IPS-15b (cell line): ENCODE results near the gene EPHX1.
"Not testable (repeated sequence)": the region's sequence is repeated elsewhere in the genome, so short reads cannot be mapped to it uniquely, and the experiment has no call there.

ENCODE experiments used
- H3K27me3 ChIP-seq: one replicate; pipeline ENCODE4 v1.6.1; 2013; ENCODE audit warnings: low read length; ENCODE audit not compliant: control insufficient read depth, insufficient read depth
- H3K36me3 ChIP-seq: one replicate; pipeline ENCODE4 v1.6.1; 2013; ENCODE audit warnings: low read length; ENCODE audit not compliant: control insufficient read depth, insufficient read depth
- H3K4me1 ChIP-seq: one replicate; pipeline ENCODE4 v1.6.1; 2013; ENCODE audit warnings: mild to moderate bottlenecking, low read length; ENCODE audit not compliant: control insufficient read depth, insufficient read depth
- H3K4me3 ChIP-seq: one replicate; pipeline ENCODE4 v1.5.1; 2013; ENCODE audit warnings: low read depth, low read length
- H3K9ac ChIP-seq: one replicate; pipeline ENCODE4 v1.6.1; 2013; ENCODE audit warnings: low read depth, mild to moderate bottlenecking, low read length
- H3K9me3 ChIP-seq: one replicate; pipeline ENCODE4 v1.6.1; 2013; ENCODE audit warnings: mild to moderate bottlenecking, low read length; ENCODE audit not compliant: control insufficient read depth, insufficient read depth

EPHX1 gene

DNA sequence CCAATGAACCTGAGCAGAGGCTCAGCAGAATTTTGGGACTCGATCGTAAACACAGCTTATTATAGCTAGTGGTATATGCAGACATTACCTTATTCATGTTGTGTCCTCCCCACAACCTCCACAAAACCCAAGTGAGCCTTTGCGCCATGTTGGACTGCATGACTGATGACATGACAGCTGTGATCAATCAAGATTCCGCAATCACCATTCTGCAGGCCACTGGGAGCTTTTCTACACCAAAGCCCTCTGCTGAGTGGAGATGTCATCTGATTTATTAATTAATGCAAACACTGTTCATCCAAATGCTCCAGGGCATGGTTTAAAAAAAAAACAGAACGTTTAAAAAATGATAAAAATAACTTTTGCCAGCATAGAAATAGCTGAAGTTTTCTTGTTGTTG is 40.2 kb upstream of the EPHX1 start:
- Histone ChIP-seq H3K27me3 (no peaks in the 10 kb centered on the region), H3K36me3 (no peaks in the 10 kb centered on the region), H3K4me1 (peaks cover 18% of the 10 kb centered on the region), H3K9ac (no peak overlapping the region), H3K4me3 (no peak overlapping the region), H3K9me3 (no peaks in the 10 kb centered on the region)

DNA sequence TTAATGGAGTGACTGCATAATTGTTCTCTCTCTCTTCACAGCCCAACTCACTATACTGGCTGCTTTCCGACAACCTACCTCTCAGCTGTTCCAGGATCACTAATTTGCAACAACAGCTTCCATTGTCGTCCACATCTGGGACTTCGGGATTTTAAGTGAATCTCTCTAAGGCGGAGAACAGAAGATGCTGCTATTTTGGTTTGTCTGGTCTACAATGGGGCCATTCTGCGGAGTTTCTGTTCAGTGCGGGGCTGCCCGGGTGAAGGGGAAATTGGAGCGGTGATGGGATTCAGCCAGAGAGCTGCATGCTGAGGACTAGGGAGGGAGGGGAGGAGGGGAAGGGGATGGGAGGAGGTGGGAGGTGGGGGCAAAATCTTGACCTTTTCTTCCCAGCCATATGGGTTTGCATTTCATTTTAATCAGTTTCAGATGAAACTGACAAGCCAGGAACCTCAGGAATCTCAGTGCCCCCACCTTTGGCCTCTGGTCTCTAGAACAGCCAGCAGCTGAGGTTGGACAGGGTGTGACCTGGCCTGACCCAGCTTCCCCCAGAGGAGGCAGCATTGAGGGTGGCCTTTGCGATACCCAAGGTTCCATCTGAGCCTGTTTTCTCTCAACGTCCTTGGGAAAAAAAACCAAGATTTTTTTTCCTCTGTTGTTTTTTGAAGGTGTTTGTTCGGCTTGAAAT is 39.2 kb upstream of the EPHX1 start:
- no peaks in the 10 kb centered on the region for H3K36me3 ChIP-seq
- peak overlapping the region; percentile 30 for H3K4me3 ChIP-seq
- H3K4me1 ChIP-seq: peaks cover 18% of the 10 kb centered on the region
- H3K27me3 ChIP-seq: no peaks in the 10 kb centered on the region
- no peaks in the 10 kb centered on the region for H3K9me3 ChIP-seq
- H3K9ac ChIP-seq: no peak overlapping the region

DNA sequence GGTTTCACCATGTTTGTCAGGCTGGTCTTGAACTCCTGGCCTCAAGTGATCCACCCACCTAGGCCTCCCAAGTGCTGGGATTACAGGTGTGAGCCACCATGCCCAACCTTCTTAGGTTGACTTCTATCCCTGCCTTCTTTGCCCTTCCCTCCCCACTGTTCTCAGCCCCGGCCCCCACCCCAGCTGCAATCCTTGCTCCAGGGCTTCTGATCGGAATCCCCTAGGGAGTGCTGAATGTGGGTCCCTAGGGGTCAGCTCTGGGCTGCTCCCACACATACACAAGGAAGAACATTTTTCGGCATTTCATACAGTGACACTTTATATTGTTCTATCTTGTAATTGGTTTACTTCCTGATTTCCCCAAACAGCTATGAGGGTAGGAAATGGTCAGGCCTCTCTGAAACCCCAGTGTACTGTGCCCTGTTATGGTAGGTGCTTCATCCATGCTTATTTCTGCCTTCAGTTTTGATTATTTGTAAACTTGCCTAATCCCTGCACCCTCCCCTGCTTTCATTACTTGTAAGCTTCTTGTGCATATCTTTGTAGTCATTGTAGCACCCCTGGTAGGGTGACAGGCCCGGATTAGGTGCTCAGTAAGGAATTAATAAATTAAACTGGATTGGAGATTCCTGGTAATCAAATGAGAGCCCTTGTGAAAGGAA is 38.1 kb upstream of the EPHX1 start:
- Histone ChIP-seq H3K36me3 (no peaks in the 10 kb centered on the region), H3K4me3 (no peak overlapping the region), H3K27me3 (no peaks in the 10 kb centered on the region), H3K9me3 (no peaks in the 10 kb centered on the region), H3K4me1 (peaks cover 18% of the 10 kb centered on the region), H3K9ac (no peak overlapping the region)

DNA sequence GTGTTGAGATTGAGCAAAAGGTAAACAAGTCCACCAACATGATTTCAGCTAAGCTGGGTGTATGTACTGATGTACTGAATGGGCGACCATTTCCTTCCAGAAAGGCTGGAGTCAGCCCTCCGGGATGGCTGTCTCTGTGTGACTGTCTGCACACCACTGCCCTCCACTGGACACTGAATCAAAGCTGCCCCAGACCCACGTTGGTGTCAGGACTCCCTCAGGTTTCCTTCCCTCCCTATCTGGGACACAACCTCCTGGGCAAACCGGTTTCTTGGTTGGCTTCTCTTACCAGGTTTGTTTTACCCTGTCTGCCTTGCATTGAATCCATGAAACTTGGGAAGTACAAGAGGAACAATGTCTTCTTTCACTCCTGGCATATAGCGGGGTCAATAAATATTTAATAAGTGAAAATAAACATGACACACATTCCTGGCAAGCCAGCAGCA is 37.6 kb upstream of the EPHX1 start:
- Histone ChIP-seq H3K9ac (no peak overlapping the region), H3K4me1 (peaks cover 18% of the 10 kb centered on the region), H3K4me3 (no peak overlapping the region), H3K36me3 (no peaks in the 10 kb centered on the region), H3K9me3 (no peaks in the 10 kb centered on the region), H3K27me3 (no peaks in the 10 kb centered on the region)

DNA sequence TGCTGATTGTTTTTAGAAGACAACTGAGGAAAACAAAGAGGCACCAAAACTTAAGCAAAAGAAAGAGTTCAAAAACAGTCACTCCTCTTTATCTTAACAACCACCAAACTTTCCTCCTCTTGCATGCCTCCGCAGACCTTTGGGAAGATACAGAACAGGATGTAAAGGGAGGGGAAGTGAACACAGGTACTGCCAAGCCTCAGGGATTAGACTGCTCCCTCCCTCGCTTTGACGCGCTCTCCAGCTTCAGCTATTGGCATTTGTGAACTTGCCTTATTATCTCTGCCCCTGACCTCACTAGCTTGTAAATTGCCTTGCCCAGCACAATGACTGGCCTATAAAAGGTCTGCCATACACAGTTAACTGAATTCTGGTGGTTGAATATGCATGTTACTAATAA is 37.1 kb upstream of the EPHX1 start:
- Histone ChIP-seq H3K36me3 (no peaks in the 10 kb centered on the region), H3K9me3 (no peaks in the 10 kb centered on the region), H3K27me3 (no peaks in the 10 kb centered on the region), H3K9ac (no peak overlapping the region), H3K4me1 (peaks cover 18% of the 10 kb centered on the region), H3K4me3 (no peak overlapping the region)

DNA sequence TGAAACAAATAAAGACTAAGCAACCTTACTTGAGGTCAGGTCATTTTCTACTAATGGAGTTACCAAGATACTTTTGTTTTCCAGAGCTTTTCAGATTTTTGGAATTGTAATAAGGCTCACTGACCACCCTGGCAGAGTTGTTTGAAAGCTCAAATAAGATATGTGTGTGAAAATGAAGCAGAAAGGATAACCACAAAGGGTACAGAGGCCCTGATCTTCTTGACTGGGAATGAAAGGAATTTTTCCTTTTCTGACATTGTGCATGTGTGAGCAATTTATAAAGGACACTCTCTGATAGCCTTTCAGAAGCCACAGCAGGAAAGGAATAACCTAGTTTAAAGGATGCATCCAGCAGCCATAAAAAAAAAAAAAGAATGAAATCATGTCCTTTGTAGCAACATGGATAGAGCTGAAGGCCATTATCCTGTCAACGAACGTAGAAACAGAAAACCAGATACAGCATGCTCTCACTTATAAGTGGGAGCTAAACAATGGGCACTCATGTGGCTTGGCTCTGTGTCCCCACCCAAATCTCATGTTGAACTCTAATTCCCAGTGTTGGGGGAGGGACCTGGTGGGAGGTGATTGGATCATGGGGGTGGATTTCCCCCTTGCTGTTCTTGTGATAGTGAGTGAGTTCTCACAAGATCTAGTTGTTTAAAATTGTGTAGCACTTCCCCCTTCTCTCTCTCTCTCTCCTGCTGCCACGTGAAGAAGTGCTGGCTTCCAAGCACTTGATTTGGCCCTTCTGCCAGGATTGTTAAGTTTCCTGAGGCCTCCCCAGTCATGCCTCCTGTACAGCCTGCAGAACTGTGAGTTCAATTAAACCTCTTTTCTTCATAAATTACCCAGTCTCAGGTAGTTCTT is 35.4 kb upstream of the EPHX1 start:
- Histone ChIP-seq H3K9ac (no peak overlapping the region), H3K4me1 (peaks cover 17% of the 10 kb centered on the region), H3K27me3 (no peaks in the 10 kb centered on the region), H3K9me3 (no peaks in the 10 kb centered on the region), H3K4me3 (no peak overlapping the region), H3K36me3 (no peaks in the 10 kb centered on the region)

DNA sequence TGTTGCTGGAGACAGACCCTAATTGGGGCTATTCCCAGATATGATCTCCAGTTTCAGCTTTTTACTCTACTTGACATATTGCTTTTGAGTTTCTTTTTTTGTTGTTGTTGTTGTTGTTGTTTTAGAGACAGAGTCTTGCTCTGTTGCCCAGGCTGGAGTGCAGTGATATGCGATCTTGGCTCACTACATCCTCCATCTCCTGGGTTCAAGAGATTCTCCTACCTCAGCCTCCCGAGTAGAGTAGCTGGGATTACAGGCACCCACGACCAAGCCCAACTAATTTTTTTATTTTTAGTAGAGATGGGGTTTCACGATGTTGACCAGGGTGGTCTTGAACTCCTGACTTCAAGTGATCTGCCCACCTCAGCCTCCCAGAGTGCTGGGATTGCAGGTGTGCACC is 33.6 kb upstream of the EPHX1 start:
- Histone ChIP-seq H3K9ac (no peak overlapping the region), H3K9me3 (no peaks in the 10 kb centered on the region), H3K4me1 (peaks cover 18% of the 10 kb centered on the region), H3K27me3 (no peaks in the 10 kb centered on the region), H3K4me3 (no peak overlapping the region), H3K36me3 (no peaks in the 10 kb centered on the region)

DNA sequence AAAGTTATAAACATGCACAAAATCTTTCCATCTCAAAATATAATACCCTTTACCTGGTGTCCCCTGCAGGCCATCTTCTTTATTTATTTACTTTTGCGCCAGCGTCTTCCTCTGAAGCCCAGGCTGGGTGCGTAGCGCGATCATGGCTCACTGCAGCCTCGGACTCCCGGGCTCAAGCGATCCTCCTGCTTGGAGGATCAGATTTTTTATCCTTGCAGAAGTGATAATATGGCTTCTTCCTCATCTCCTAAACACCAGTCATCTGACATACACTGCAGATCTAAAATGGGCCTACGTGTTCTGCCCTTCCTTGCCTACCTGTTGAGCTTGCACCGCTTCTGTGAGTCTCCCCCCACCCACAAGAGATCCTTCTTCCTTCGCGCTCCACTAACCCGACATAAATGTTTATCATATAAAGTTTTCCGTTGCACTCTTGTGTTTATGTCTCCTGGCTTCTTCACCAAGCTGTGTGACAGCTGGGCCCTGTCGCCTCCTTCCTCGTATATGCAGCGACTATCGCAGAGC is 32.8 kb upstream of the EPHX1 start:
- H3K9me3 ChIP-seq: no peaks in the 10 kb centered on the region
- H3K27me3 ChIP-seq: no peaks in the 10 kb centered on the region
- H3K4me3 ChIP-seq: peak overlapping the region; percentile 98
- H3K4me1 ChIP-seq: peaks cover 14% of the 10 kb centered on the region
- no peaks in the 10 kb centered on the region for H3K36me3 ChIP-seq
- peak overlapping the region; percentile 68 for H3K9ac ChIP-seq

DNA sequence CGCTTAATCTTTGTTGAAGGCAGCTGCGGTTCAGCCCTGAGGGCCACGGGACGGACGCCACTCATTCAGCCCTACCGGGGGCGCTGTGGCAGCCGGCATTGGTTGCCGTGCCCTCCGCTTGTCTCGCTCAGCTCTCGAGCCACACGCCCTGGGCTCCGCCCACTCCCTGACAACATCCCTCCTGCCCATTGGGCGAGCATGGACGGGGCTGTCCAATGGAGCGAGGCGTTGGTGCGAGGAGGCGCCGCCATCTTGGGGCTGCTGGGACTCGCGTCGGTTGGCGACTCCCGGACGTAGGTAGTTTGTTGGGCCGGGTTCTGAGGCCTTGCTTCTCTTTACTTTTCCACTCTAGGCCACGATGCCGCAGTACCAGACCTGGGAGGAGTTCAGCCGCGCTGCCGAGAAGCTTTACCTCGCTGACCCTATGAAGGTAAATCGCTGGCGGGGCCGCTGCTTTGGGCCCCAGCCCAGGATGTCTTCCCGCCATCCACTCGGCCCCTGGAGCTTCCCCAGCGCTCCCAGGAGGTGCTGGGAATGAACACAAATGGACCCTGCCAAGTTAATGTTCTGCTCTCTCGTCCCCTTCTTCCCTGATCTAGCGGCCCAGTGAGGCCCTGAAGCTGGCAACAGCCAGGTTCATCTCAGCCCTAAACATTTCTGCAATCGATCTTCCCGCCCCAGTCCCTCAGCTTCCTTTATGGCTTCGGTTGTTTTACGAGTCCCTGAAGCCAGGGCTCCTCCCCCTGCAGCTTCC is 32.2 kb upstream of the EPHX1 start, which contains the start of gene SRP9:
SRP9 (plus strand) TSS at position 244 of the 754 bp plus-strand sequence; CDS start at position 359, 115 bp downstream.
- H3K9ac ChIP-seq: peak within 1 kb of the TSS; percentile 98
- H3K4me3 ChIP-seq: peak within 1 kb of the TSS; percentile 98
- H3K27me3 ChIP-seq: no peaks in the 10 kb centered on the region
- peaks cover 9% of the 10 kb centered on the region for H3K4me1 ChIP-seq
- H3K9me3 ChIP-seq: no peaks in the 10 kb centered on the region
- no peaks in the 10 kb centered on the region for H3K36me3 ChIP-seq

DNA sequence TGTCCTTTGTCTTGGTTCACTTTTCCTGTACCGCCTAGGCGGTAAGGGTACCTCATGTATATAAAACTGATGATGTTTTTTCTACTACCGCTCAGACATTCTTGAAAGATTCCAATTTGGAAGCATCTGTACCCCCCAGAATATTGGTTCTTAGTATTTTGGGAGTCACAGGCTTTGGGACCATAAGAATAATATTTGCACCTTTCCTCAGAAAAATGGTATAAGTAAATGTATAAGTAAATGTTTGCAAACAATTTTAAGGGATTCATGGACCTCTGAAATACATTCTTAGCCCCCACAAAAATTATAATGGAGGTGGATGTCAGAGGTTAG is 31.6 kb upstream of the EPHX1 start:
- peak overlapping the region; percentile 98 for H3K9ac ChIP-seq
- H3K36me3 ChIP-seq: no peaks in the 10 kb centered on the region
- no peaks in the 10 kb centered on the region for H3K9me3 ChIP-seq
- H3K4me1 ChIP-seq: peaks cover 7% of the 10 kb centered on the region
- H3K4me3 ChIP-seq: peak overlapping the region; percentile 98
- no peaks in the 10 kb centered on the region for H3K27me3 ChIP-seq

DNA sequence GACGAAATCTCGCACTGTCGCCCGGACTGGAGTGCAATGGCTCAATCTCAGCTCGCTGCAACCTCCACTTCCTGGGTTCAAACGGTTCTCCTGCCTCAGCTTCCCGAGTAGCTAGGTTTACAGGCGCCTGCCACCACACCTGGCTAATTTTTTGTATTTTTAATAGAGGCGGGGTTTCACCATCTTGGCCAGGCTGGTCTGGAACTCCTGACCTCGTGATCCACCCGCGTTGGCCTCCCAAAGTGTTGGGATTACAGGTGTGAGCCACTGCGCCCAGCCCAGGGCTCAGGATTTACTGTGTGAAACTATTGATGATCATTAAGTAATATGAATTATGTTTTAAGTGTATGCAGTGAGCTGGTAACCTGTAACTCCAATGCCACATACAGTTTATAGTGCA is 30.8 kb upstream of the EPHX1 start:
- not testable (repeated sequence) for H3K36me3 ChIP-seq, H3K9ac ChIP-seq, H3K9me3 ChIP-seq, H3K4me1 ChIP-seq, H3K27me3 ChIP-seq
- H3K4me3 ChIP-seq: peak overlapping the region; percentile 98
